Suprapubic skin (tissue), 4 donors: ENCODE results near the gene MAPK4. TPM values are rescaled to one million over a fixed set of nuclear protein-coding genes. Genes with fewer than 3 reads are reported as not detected.

Experiments used
- DNase-seq, 2 donors: peaks; one replicate each; pipeline ENCODE4 v3.0.0-alpha.2; 2019; ENCODE audit warnings: low spot score in 2 of 2
- H3K27ac ChIP-seq: fragments of 200-600 bp; sonication (generic); one replicate; pipeline ENCODE4 v1.5.1; 2019
- H3K27me3 ChIP-seq: fragments of 200-600 bp; sonication (generic); one replicate; pipeline ENCODE4 v1.5.1; 2019
- H3K36me3 ChIP-seq: fragments of 200-600 bp; sonication (generic); one replicate; pipeline ENCODE4 v1.5.1; 2019
- H3K4me1 ChIP-seq: fragments of 200-600 bp; sonication (generic); one replicate; pipeline ENCODE4 v1.5.1; 2019
- H3K4me3 ChIP-seq: fragments of 200-600 bp; sonication (generic); one replicate; pipeline ENCODE4 v1.5.1; 2019; ENCODE audit warnings: mild to moderate bottlenecking
- H3K9me3 ChIP-seq: fragments of 200-600 bp; sonication (generic); one replicate; pipeline ENCODE4 v1.5.1; 2019
- EP300 ChIP-seq: sonication (generic); formaldehyde crosslinking; IDR thresholded peaks from one replicate; pipeline ENCODE4 v1.6.1; 2017; ENCODE audit warnings: antibody characterized with exemption
- POLR2A ChIP-seq, 2 donors: fragments of 450-650 bp; IDR thresholded peaks; one replicate each; pipeline ENCODE4 v1.6.1; 2017; ENCODE audit warnings: antibody characterized with exemption in 2 of 2, mild to moderate bottlenecking in 2 of 2, moderate library complexity in 2 of 2
- POLR2AphosphoS5 ChIP-seq, 3 donors: sonication (generic); formaldehyde crosslinking; IDR thresholded peaks; one replicate each; pipeline ENCODE4 v1.6.1; 2017; ENCODE audit warnings: antibody characterized with exemption in 3 of 3
- WGBS: methylation state at CpG from one replicate; pipeline ENCODE4 v1.1.5; 2018; 5-methylcytosine and 5-hydroxymethylcytosine counted together
- total RNA-seq, 4 donors: library from RNA; depleted of rRNA; stranded (reverse); fragments of >200 nt; gene quantifications; one replicate each; pipeline ENCODE4 v1.1.0, GENCODE V29; 2016
- TF ChIP-seq, protein P1 (sequence below), 2 donors: fragments of 200-600 bp in 1 of 2; fragments of 450-650 bp in 1 of 2; sonication (generic) in 1 of 2; IDR thresholded peaks; one replicate each; pipeline ENCODE4 v1.5.1; 2016 to 2019; ENCODE audit warnings: antibody characterized with exemption in 2 of 2, mild to moderate bottlenecking in 1 of 2, moderate library complexity in 1 of 2

MAPK4 gene
- total RNA-seq, 4 donors from 2014 or later = 1.9 to 4.8 (median 2.4) TPM

DNA sequence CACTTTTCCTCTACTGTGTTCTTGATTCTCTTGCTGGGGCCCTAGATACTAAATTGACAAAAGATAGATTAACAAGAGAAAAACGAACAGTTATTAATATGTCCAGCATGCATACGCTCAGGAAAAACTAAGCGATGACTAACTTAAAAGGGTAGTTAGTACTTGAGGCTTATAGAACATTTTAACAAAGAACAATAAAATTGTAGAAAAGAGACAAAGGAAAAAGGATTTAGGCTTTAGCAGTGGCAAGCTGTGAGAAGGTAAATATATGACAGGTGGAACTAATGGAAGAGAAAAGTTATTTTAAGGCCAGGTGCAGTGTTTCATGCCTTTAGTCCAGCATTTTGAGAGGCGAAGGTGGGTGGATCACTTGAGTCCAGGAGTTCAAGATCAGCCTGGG lies 184.4 kb downstream of the MAPK4 start:
- no peaks in the 10 kb centered on the region for H3K27me3 ChIP-seq
- H3K27ac ChIP-seq = no peak overlapping the region
- H3K36me3 ChIP-seq = no peaks in the 10 kb centered on the region
- no peak overlapping the region for H3K4me3 ChIP-seq
- H3K4me1 ChIP-seq = no peaks in the 10 kb centered on the region
- no peak for DNase-seq
- WGBS = 84% methylated on average over 4 of the region's 4 CpGs
- no peak for TF ChIP-seq POLR2AphosphoS5 (IDR thresholded peaks at IDR 0.05)
- TF ChIP-seq POLR2A (IDR thresholded peaks at IDR 0.05) = no peak
- TF ChIP-seq, protein P1, sequence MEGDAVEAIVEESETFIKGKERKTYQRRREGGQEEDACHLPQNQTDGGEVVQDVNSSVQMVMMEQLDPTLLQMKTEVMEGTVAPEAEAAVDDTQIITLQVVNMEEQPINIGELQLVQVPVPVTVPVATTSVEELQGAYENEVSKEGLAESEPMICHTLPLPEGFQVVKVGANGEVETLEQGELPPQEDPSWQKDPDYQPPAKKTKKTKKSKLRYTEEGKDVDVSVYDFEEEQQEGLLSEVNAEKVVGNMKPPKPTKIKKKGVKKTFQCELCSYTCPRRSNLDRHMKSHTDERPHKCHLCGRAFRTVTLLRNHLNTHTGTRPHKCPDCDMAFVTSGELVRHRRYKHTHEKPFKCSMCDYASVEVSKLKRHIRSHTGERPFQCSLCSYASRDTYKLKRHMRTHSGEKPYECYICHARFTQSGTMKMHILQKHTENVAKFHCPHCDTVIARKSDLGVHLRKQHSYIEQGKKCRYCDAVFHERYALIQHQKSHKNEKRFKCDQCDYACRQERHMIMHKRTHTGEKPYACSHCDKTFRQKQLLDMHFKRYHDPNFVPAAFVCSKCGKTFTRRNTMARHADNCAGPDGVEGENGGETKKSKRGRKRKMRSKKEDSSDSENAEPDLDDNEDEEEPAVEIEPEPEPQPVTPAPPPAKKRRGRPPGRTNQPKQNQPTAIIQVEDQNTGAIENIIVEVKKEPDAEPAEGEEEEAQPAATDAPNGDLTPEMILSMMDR (IDR thresholded peaks at IDR 0.05) = no peak
- no peak for TF ChIP-seq EP300
- no peaks in the 10 kb centered on the region for H3K9me3 ChIP-seq

GRCh38 chr18:50745945-50746344 lies 186.1 kb downstream of the MAPK4 start:
- WGBS = 60% methylated on average over 5 of the region's 5 CpGs
- Histone ChIP-seq H3K27ac (no peak overlapping the region), H3K4me1 (no peaks in the 10 kb centered on the region), H3K4me3 (no peak overlapping the region), H3K9me3 (no peaks in the 10 kb centered on the region), H3K27me3 (peaks cover 5% of the 10 kb centered on the region), H3K36me3 (no peaks in the 10 kb centered on the region)
- peak in 1 of 2 donors; percentile 15 for DNase-seq
- TF ChIP-seq POLR2AphosphoS5 (IDR thresholded peaks at IDR 0.05) (no peak), EP300 (no peak), POLR2A (IDR thresholded peaks at IDR 0.05) (no peak)
- TF ChIP-seq, protein P1 (IDR thresholded peaks at IDR 0.05) = no peak

DNA sequence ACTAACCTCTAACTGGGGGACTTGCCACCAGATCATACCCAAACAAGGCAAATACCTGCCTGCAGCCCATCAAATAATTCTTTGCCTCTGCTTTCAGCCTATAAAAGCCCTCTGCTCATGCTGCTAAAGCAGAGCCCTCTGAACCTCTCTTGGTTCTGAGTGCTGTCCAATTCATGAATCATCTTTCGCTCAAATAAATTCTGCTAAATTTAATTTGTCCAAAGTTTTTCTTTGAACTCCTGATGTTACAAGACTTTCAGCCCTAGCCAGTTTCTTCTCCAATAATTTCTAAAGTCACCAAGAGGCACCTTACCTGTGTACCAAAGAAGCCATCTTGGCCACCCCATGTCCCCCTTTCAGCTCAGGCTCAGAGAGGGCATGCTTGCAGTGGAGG lies 188.0 kb downstream of the MAPK4 start:
- WGBS = 45% methylated on average over 1 of the region's 1 CpG
- H3K36me3 ChIP-seq = no peaks in the 10 kb centered on the region
- no peak overlapping the region for H3K27ac ChIP-seq
- H3K4me3 ChIP-seq = no peak overlapping the region
- no peak for DNase-seq
- H3K27me3 ChIP-seq = peaks cover 7% of the 10 kb centered on the region
- TF ChIP-seq, protein P1 (IDR thresholded peaks at IDR 0.05) = no peak
- no peak for TF ChIP-seq POLR2AphosphoS5 (IDR thresholded peaks at IDR 0.05)
- no peak for TF ChIP-seq POLR2A (IDR thresholded peaks at IDR 0.05)
- TF ChIP-seq EP300 = no peak
- H3K9me3 ChIP-seq = no peaks in the 10 kb centered on the region
- H3K4me1 ChIP-seq = no peaks in the 10 kb centered on the region

- H3K9me3 ChIP-seq = no peaks in the 10 kb centered on the region
- H3K4me3 ChIP-seq = no peak overlapping the region
- no peak overlapping the region for H3K27ac ChIP-seq
- TF ChIP-seq POLR2AphosphoS5 (IDR thresholded peaks at IDR 0.05) = no peak
- TF ChIP-seq EP300 = no peak
- TF ChIP-seq, protein P1 (IDR thresholded peaks at IDR 0.05) = no peak
- no peak for TF ChIP-seq POLR2A (IDR thresholded peaks at IDR 0.05)
- no peak for DNase-seq
- H3K27me3 ChIP-seq = peaks cover 7% of the 10 kb centered on the region
- WGBS = 47% methylated on average over 9 of the region's 9 CpGs
- no peaks in the 10 kb centered on the region for H3K36me3 ChIP-seq
- no peaks in the 10 kb centered on the region for H3K4me1 ChIP-seq
Measured at GRCh38 chr18:50748243-50749229, 188.6 kb downstream of the MAPK4 start.

GRCh38 chr18:50749421-50749820 lies 189.5 kb downstream of the MAPK4 start:
- H3K27me3 ChIP-seq = peaks cover 7% of the 10 kb centered on the region
- TF ChIP-seq EP300 (no peak), POLR2A (IDR thresholded peaks at IDR 0.05) (no peak), POLR2AphosphoS5 (IDR thresholded peaks at IDR 0.05) (no peak)
- TF ChIP-seq, protein P1 (IDR thresholded peaks at IDR 0.05) = no peak
- no peak overlapping the region for H3K27ac ChIP-seq
- 81% methylated on average over 5 of the region's 5 CpGs for WGBS
- no peak for DNase-seq
- no peaks in the 10 kb centered on the region for H3K36me3 ChIP-seq
- no peaks in the 10 kb centered on the region for H3K9me3 ChIP-seq
- no peak overlapping the region for H3K4me3 ChIP-seq
- H3K4me1 ChIP-seq = no peaks in the 10 kb centered on the region
